Measurements from ENCODE around the gene SURF1. TPM values are rescaled to one million over a fixed set of nuclear protein-coding genes. Genes with fewer than 3 reads are reported as not detected.

Gene SURF1
- total RNA-seq, 1 experiment from 2014 or later, result 45.6 TPM

DNA sequence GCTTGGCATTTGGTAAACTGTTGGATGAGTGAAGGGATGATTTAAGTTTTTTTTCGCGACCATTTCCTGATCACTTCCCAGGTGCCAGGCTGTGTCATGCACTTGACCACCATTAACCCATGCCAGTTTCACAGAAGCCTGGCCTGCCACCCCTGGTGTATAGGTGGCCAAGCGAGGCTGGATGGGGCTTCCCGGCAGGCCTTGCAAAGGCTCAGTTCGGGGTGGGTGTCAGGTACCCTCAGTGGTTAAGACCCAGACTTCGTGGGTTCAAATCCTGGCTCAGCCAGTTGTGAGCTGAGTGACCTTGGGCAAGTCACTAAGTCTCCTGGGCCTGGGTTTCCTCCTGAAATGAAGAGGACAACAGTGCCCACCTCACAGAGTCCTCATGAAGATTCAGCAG is 10.7 kb downstream of the SURF1 start:
- TF ChIP-seq, protein P1, sequence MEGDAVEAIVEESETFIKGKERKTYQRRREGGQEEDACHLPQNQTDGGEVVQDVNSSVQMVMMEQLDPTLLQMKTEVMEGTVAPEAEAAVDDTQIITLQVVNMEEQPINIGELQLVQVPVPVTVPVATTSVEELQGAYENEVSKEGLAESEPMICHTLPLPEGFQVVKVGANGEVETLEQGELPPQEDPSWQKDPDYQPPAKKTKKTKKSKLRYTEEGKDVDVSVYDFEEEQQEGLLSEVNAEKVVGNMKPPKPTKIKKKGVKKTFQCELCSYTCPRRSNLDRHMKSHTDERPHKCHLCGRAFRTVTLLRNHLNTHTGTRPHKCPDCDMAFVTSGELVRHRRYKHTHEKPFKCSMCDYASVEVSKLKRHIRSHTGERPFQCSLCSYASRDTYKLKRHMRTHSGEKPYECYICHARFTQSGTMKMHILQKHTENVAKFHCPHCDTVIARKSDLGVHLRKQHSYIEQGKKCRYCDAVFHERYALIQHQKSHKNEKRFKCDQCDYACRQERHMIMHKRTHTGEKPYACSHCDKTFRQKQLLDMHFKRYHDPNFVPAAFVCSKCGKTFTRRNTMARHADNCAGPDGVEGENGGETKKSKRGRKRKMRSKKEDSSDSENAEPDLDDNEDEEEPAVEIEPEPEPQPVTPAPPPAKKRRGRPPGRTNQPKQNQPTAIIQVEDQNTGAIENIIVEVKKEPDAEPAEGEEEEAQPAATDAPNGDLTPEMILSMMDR (IDR thresholded peaks at IDR 0.05), result no peak
- TF ChIP-seq TCF7L2 (IDR thresholded peaks at IDR 0.05; ENCODE audit: low read depth, low read length), result no peak
- no peak for TF ChIP-seq SIN3A (IDR thresholded peaks at IDR 0.05; ENCODE audit: borderline replicate concordance, insufficient read depth, low read depth, low read length)
- TF ChIP-seq POLR2AphosphoS5 (IDR thresholded peaks at IDR 0.05; ENCODE audit: low read depth, low read length), result no peak
- TF ChIP-seq, protein P2, sequence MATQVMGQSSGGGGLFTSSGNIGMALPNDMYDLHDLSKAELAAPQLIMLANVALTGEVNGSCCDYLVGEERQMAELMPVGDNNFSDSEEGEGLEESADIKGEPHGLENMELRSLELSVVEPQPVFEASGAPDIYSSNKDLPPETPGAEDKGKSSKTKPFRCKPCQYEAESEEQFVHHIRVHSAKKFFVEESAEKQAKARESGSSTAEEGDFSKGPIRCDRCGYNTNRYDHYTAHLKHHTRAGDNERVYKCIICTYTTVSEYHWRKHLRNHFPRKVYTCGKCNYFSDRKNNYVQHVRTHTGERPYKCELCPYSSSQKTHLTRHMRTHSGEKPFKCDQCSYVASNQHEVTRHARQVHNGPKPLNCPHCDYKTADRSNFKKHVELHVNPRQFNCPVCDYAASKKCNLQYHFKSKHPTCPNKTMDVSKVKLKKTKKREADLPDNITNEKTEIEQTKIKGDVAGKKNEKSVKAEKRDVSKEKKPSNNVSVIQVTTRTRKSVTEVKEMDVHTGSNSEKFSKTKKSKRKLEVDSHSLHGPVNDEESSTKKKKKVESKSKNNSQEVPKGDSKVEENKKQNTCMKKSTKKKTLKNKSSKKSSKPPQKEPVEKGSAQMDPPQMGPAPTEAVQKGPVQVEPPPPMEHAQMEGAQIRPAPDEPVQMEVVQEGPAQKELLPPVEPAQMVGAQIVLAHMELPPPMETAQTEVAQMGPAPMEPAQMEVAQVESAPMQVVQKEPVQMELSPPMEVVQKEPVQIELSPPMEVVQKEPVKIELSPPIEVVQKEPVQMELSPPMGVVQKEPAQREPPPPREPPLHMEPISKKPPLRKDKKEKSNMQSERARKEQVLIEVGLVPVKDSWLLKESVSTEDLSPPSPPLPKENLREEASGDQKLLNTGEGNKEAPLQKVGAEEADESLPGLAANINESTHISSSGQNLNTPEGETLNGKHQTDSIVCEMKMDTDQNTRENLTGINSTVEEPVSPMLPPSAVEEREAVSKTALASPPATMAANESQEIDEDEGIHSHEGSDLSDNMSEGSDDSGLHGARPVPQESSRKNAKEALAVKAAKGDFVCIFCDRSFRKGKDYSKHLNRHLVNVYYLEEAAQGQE (IDR thresholded peaks at IDR 0.05; ENCODE audit: insufficient read depth in 1 of 2, low read depth in 2 of 2, low read length in 1 of 2), result no peak
- H3K4me1 ChIP-seq (ENCODE audit: control insufficient read depth, insufficient read depth, low read length), result peaks cover 14% of the 10 kb centered on the region
- no peak overlapping the region for H3K4me3 ChIP-seq (ENCODE audit: low read depth in 2 of 2, low read length in 2 of 2)
- H3K27ac ChIP-seq (ENCODE audit: low read length), result no peak overlapping the region
- ChIA-PET POLR2A (no interaction called here), CTCF (no interaction called here)
- intact Hi-C loops (cut with micrococcal nuclease; ENCODE audit: unreplicated experiment) (no loop called here), in situ Hi-C loops (cut with HindIII; ENCODE audit: low pct_unique_long_range_greater_than_20kb, low sequenced_read_pairs) (no loop called here)
- ATAC-seq (no peak), DNase-seq (ENCODE audit: low read depth, low spot score) (no peak)
- peaks cover 16% of the 10 kb centered on the region for H3K36me3 ChIP-seq (ENCODE audit: control insufficient read depth, insufficient read depth, low read length)
- no peaks in the 10 kb centered on the region for H3K9me3 ChIP-seq (ENCODE audit: control insufficient read depth, insufficient read depth, low read depth, low read length)
- no peaks in the 10 kb centered on the region for H3K27me3 ChIP-seq (ENCODE audit: control insufficient read depth, insufficient read depth, low read length)
- no TSS peak for BruUV-seq (replicated peaks)

- peaks cover 15% of the 10 kb centered on the region for H3K36me3 ChIP-seq (ENCODE audit: control insufficient read depth, insufficient read depth, low read length)
- DNase-seq (ENCODE audit: low read depth, low spot score) (no peak), ATAC-seq (no peak)
- peaks cover 10% of the 10 kb centered on the region for H3K4me1 ChIP-seq (ENCODE audit: control insufficient read depth, insufficient read depth, low read length)
- ChIA-PET CTCF (no interaction called here), POLR2A (no interaction called here)
- H3K27me3 ChIP-seq (ENCODE audit: control insufficient read depth, insufficient read depth, low read length), result no peaks in the 10 kb centered on the region
- TF ChIP-seq, protein P2 (IDR thresholded peaks at IDR 0.05; ENCODE audit: insufficient read depth in 1 of 2, low read depth in 2 of 2, low read length in 1 of 2), result no peak
- TF ChIP-seq TCF7L2 (IDR thresholded peaks at IDR 0.05; ENCODE audit: low read depth, low read length) (no peak), SIN3A (IDR thresholded peaks at IDR 0.05; ENCODE audit: borderline replicate concordance, insufficient read depth, low read depth, low read length) (no peak), POLR2AphosphoS5 (IDR thresholded peaks at IDR 0.05; ENCODE audit: low read depth, low read length) (no peak)
- TF ChIP-seq, protein P1 (IDR thresholded peaks at IDR 0.05), result no peak
- in situ Hi-C loops (cut with HindIII; ENCODE audit: low pct_unique_long_range_greater_than_20kb, low sequenced_read_pairs), result no loop called here
- intact Hi-C loops (cut with micrococcal nuclease; ENCODE audit: unreplicated experiment), result no loop called here
- no TSS peak for BruUV-seq (replicated peaks)
- no peak overlapping the region for H3K27ac ChIP-seq (ENCODE audit: low read length)
- H3K9me3 ChIP-seq (ENCODE audit: control insufficient read depth, insufficient read depth, low read depth, low read length), result no peaks in the 10 kb centered on the region
- no peak overlapping the region for H3K4me3 ChIP-seq (ENCODE audit: low read depth in 2 of 2, low read length in 2 of 2)
These were observed 11.3 kb downstream of the SURF1 start for GRCh38 chr9:133344979-133345378.
